H1 (cell line): ENCODE data around the gene CRYBG3. TPM values are rescaled to one million over a fixed set of nuclear protein-coding genes. Genes with fewer than 3 reads are reported as not detected.

Source experiments
- CTCF ChIA-PET: fragments of 300-600 bp; sonication (Branson Sonifier 250); formaldehyde crosslinking; loops from one replicate; lab custom pipeline; 2021; ENCODE audit not compliant: partially characterized antibody; lab: Charles Lee
- POLR2A ChIA-PET: fragments of 300-600 bp; sonication (Branson Sonifier 250); formaldehyde crosslinking; loops from one replicate; lab custom pipeline; 2021; ENCODE audit warnings: inconsistent platforms; ENCODE audit not compliant: partially characterized antibody; lab: Charles Lee
- DNase-seq, 2 experiments: peaks; one replicate each; pipeline versions ENCODE4 v3.0.0 to v3.0.0-alpha.2; 2010 to 2022; ENCODE audit warnings: low spot score in 2 of 2, low read depth in 1 of 2, mixed read lengths in 1 of 2
- FAIRE-seq: peaks from 2 replicates; lab custom pipeline; 2011; peaks lifted over from hg19 to GRCh38; lab: Jason Lieb, UNC
- H2AFZ ChIP-seq: 2 replicates; pipeline ENCODE4 v1.8.1; 2012; ENCODE audit warnings: low read length, inconsistent platforms
- H2AK5ac ChIP-seq: 2 replicates; pipeline ENCODE4 v1.6.1; 2013; ENCODE audit warnings: low read depth, low read length
- H2BK120ac ChIP-seq: replicated peaks from 2 replicates; pipeline ENCODE3; 2013; ENCODE audit warnings: low read depth, low read length, inconsistent platforms
- H2BK12ac ChIP-seq: 2 replicates; pipeline ENCODE4 v1.6.1; 2013; ENCODE audit warnings: low read depth, low read length
- H2BK15ac ChIP-seq: 2 replicates; pipeline ENCODE4 v1.6.1; 2013; ENCODE audit warnings: low read length
- H2BK20ac ChIP-seq: 2 replicates; pipeline ENCODE4 v1.6.1; 2013; ENCODE audit warnings: low read length
- H2BK5ac ChIP-seq: 2 replicates; pipeline ENCODE4 v1.6.1; 2013; ENCODE audit warnings: low read depth, low read length
- H3K14ac ChIP-seq: 2 replicates; pipeline ENCODE4 v1.6.1; 2013; ENCODE audit warnings: inconsistent platforms; ENCODE audit not compliant: insufficient read length
- H3K18ac ChIP-seq: 2 replicates; pipeline ENCODE4 v1.6.1; 2013; ENCODE audit warnings: low read length; ENCODE audit errors: extremely low read depth
- H3K23ac ChIP-seq: 2 replicates; pipeline ENCODE4 v1.6.1; 2013; ENCODE audit warnings: inconsistent platforms; ENCODE audit not compliant: insufficient read length
- H3K23me2 ChIP-seq: 2 replicates; pipeline ENCODE4 v1.6.1; 2013; ENCODE audit warnings: low read depth, low read length
- H3K27ac ChIP-seq: 2 replicates; pipeline ENCODE4 v1.6.1; 2011; ENCODE audit warnings: low read depth, low read length, inconsistent platforms
- H3K27me3 ChIP-seq, 4 experiments: replicated peaks in 1 of 4; 1 replicate in 1 of 4; 2 replicates in 3 of 4; pipeline versions ENCODE4 v1.6.1 to v1.8.1; 2011 to 2013; ENCODE audit warnings: low read length in 3 of 4, mild to moderate bottlenecking in 3 of 4, inconsistent platforms in 2 of 4, mixed read lengths in 2 of 4, moderate library complexity in 1 of 4; ENCODE audit not compliant: control insufficient read depth in 3 of 4, insufficient read depth in 3 of 4; ENCODE audit errors: extremely low read depth in 1 of 4
- H3K36me3 ChIP-seq, 4 experiments: 2 replicates each; pipeline versions ENCODE4 v1.6.1 to v1.8.1; 2011 to 2013; ENCODE audit warnings: mild to moderate bottlenecking in 4 of 4, low read length in 3 of 4, moderate library complexity in 2 of 4, control low read depth in 1 of 4, inconsistent platforms in 1 of 4; ENCODE audit not compliant: insufficient read depth in 4 of 4, control insufficient read depth in 2 of 4
- H3K4ac ChIP-seq: replicated peaks from 2 replicates; pipeline ENCODE3; 2013; ENCODE audit warnings: low read length, low read depth, mixed read lengths, inconsistent platforms; ENCODE audit not compliant: insufficient read length
- H3K4me1 ChIP-seq, 4 experiments: replicated peaks in 1 of 4; 1 replicate in 1 of 4; 2 replicates in 3 of 4; pipeline versions ENCODE4 v1.6.1 to v1.8.1; 2011 to 2013; ENCODE audit warnings: low read length in 3 of 4, inconsistent platforms in 2 of 4, mixed read lengths in 1 of 4; ENCODE audit not compliant: insufficient read depth in 4 of 4, control insufficient read depth in 3 of 4
- H3K4me2 ChIP-seq, 2 experiments: 2 replicates each; pipeline versions ENCODE4 v1.6.1 to v1.8.1; 2011 to 2013; ENCODE audit warnings: low read depth in 2 of 2, low read length in 2 of 2, control low read depth in 1 of 2, inconsistent platforms in 1 of 2, mild to moderate bottlenecking in 1 of 2; ENCODE audit not compliant: insufficient read depth in 1 of 2
- H3K4me3 ChIP-seq, 4 experiments: fragments of 200-600, 300-600 bp in 1 of 4; sonication (generic), shearing (Covaris generic), sonication (Bioruptor Twin) in 1 of 4; 2 replicates each; pipeline versions ENCODE4 v1.5.1 to v1.8.1; 2011 to 2016; ENCODE audit warnings: low read length in 4 of 4, low read depth in 3 of 4, control low read depth in 2 of 4, inconsistent platforms in 2 of 4, mild to moderate bottlenecking in 2 of 4, mixed read lengths in 1 of 4, moderate library complexity in 1 of 4; ENCODE audit not compliant: insufficient read depth in 2 of 4; ENCODE audit errors: extremely low read depth in 1 of 4
- H3K56ac ChIP-seq: replicated peaks from 2 replicates; pipeline ENCODE3; 2013; ENCODE audit warnings: low read depth, mild to moderate bottlenecking, mixed read lengths, low read length, inconsistent platforms; ENCODE audit not compliant: insufficient read length
- H3K79me1 ChIP-seq: 2 replicates; pipeline ENCODE4 v1.6.1; 2013; ENCODE audit warnings: low read depth, low read length, control low read depth
- H3K79me2 ChIP-seq, 2 experiments: 2 replicates each; pipeline versions ENCODE4 v1.6.1 to v1.8.1; 2012 to 2013; ENCODE audit warnings: low read length in 2 of 2, mild to moderate bottlenecking in 2 of 2, inconsistent platforms in 1 of 2; ENCODE audit not compliant: insufficient read depth in 2 of 2, control insufficient read depth in 1 of 2
- H3K9ac ChIP-seq, 4 experiments: replicated peaks in 1 of 4; 1 replicate in 1 of 4; 2 replicates in 3 of 4; pipeline versions ENCODE4 v1.6.1 to v1.8.1; 2011 to 2013; ENCODE audit warnings: low read depth in 3 of 4, low read length in 3 of 4, control low read depth in 2 of 4, mild to moderate bottlenecking in 2 of 4, moderate library complexity in 2 of 4, inconsistent platforms in 1 of 4; ENCODE audit errors: extremely low read depth in 1 of 4
- H3K9me3 ChIP-seq, 2 experiments: 2 replicates each; pipeline versions ENCODE4 v1.6.1 to v1.8.1; 2012 to 2013; ENCODE audit warnings: mild to moderate bottlenecking in 2 of 2, moderate library complexity in 2 of 2, control low read depth in 1 of 2, inconsistent platforms in 1 of 2, low read depth in 1 of 2, low read length in 1 of 2, mixed read lengths in 1 of 2; ENCODE audit not compliant: insufficient read depth in 2 of 2
- H4K20me1 ChIP-seq, 2 experiments: replicated peaks in 1 of 2; 2 replicates each; pipeline versions ENCODE3 to v1.8.1; 2011 to 2013; ENCODE audit warnings: inconsistent platforms in 2 of 2, low read length in 2 of 2, mild to moderate bottlenecking in 1 of 2; ENCODE audit not compliant: insufficient read depth in 2 of 2, control insufficient read depth in 1 of 2
- H4K5ac ChIP-seq: 2 replicates; pipeline ENCODE4 v1.6.1; 2013; ENCODE audit warnings: low read length, low read depth, mixed read lengths, inconsistent platforms; ENCODE audit not compliant: insufficient read length
- H4K8ac ChIP-seq: 2 replicates; pipeline ENCODE4 v1.8.0; 2013; ENCODE audit warnings: mild to moderate bottlenecking, moderate library complexity, low read length, inconsistent platforms; ENCODE audit not compliant: insufficient read depth; ENCODE audit errors: extremely low read depth
- H4K91ac ChIP-seq: replicated peaks from 2 replicates; pipeline ENCODE3; 2013; ENCODE audit warnings: low read length, mixed read lengths, inconsistent platforms; ENCODE audit not compliant: insufficient read length
- BRCA1 ChIP-seq: IDR thresholded peaks from 2 replicates; pipeline ENCODE4 v1.6.1; 2012; ENCODE audit warnings: low read depth, low read length, improper control_type of control experiment
- CREB1 ChIP-seq: IDR thresholded peaks from 2 replicates; pipeline ENCODE4 v1.6.1; 2012; ENCODE audit warnings: inconsistent platforms
- CTBP2 ChIP-seq: IDR thresholded peaks from 2 replicates; pipeline ENCODE4 v1.7.0; 2011; ENCODE audit warnings: borderline replicate concordance, mild to moderate bottlenecking, moderate library complexity, mixed read lengths, low read length; ENCODE audit not compliant: insufficient read depth, insufficient read length
- FOSL1 ChIP-seq: IDR thresholded peaks from 2 replicates; pipeline ENCODE4 v1.6.1; 2011; ENCODE audit warnings: mild to moderate bottlenecking, low read depth, low read length, moderate library complexity; ENCODE audit not compliant: insufficient read depth
- MAX ChIP-seq: IDR thresholded peaks from 2 replicates; pipeline ENCODE4 v1.6.1; 2012; ENCODE audit warnings: inconsistent platforms
- POLR2A ChIP-seq, 2 experiments: IDR thresholded peaks; 1 replicate in 1 of 2; 2 replicates in 1 of 2; pipeline ENCODE4 v1.6.1; 2011; ENCODE audit warnings: low read depth in 2 of 2, low read length in 2 of 2, mild to moderate bottlenecking in 2 of 2; ENCODE audit errors: control extremely low read depth in 1 of 2
- POLR2AphosphoS5 ChIP-seq: IDR thresholded peaks from 2 replicates; pipeline ENCODE4 v1.6.1; 2011; ENCODE audit warnings: low read depth, low read length
- RXRA ChIP-seq: IDR thresholded peaks from 2 replicates; pipeline ENCODE4 v1.6.1; 2011; ENCODE audit warnings: low read depth, mild to moderate bottlenecking, low read length, moderate library complexity; ENCODE audit not compliant: insufficient read depth
- SAP30 ChIP-seq: fragments of 300-600 bp; sonication (generic); IDR thresholded peaks from 2 replicates; pipeline ENCODE4 v1.7.1; 2012; ENCODE audit warnings: low read length, moderate library complexity, mild to moderate bottlenecking, inconsistent platforms; ENCODE audit not compliant: insufficient read depth, insufficient replicate concordance
- SIN3A ChIP-seq, 2 experiments: IDR thresholded peaks in 1 of 2; conservative IDR thresholded peaks in 1 of 2; 2 replicates each; pipeline ENCODE4 v1.6.1; 2011 to 2012; ENCODE audit warnings: low read length in 2 of 2, improper control_type of control experiment in 1 of 2, low read depth in 1 of 2, mild to moderate bottlenecking in 1 of 2
- SP1 ChIP-seq: IDR thresholded peaks from 2 replicates; pipeline ENCODE4 v1.6.1; 2011; ENCODE audit warnings: low read depth, low read length
- SRF ChIP-seq: IDR thresholded peaks from 2 replicates; pipeline ENCODE4 v1.6.1; 2011; ENCODE audit warnings: mild to moderate bottlenecking, low read depth, low read length, moderate library complexity
- TBP ChIP-seq: IDR thresholded peaks from 2 replicates; pipeline ENCODE4 v1.6.1; 2011; ENCODE audit warnings: low read depth, low read length, improper control_type of control experiment
- WGBS, 2 experiments: shearing (Covaris generic) in 1 of 2; methylation state at CpG; one replicate each; pipeline versions ENCODE4 v1.1.6 to v1.1.7; 2013 to 2015; ENCODE audit warnings: low lambda C conversion rate in 2 of 2, mixed read lengths in 2 of 2, inconsistent platforms in 1 of 2, low coverage in 1 of 2, missing lambda C conversion rate in 1 of 2; ENCODE audit not compliant: insufficient replicate concordance in 2 of 2, insufficient coverage in 1 of 2, insufficient read length in 1 of 2; ENCODE audit errors: extremely low coverage in 1 of 2, missing lambda C conversion rate in 1 of 2; 5-methylcytosine and 5-hydroxymethylcytosine counted together
- polyA plus RNA-seq, 7 experiments: library from polyadenylated mRNA; depleted of rRNA in 3 of 7; stranded (reverse) in 5 of 7; unstranded in 2 of 7; fragments of >200 nt in 5 of 7; fragments of 200-250 nt in 2 of 7; gene quantifications; 1 replicate in 5 of 7; 2 replicates in 1 of 7; 4 replicates in 1 of 7; pipeline versions ENCODE4 v1.2.1 to v1.2.3, GENCODE V29; 2011 to 2013; ENCODE audit warnings: missing spikeins in 2 of 7, mixed read lengths in 2 of 7
- total RNA-seq: library from RNA; stranded (reverse); fragmentation: NEBNext Ultra II Directional; extraction: Animal tissue kit (Norgen Biotek cat#: 25700); gene quantifications from 2 replicates; pipeline ENCODE4 v1.2.1, GENCODE V29; 2021

Gene CRYBG3
- total and polyA plus RNA-seq, 2 of the 8 experiments (the other 6 are each of a cell fraction or from before 2014, with no cell fraction given) = 2.1 to 8.0 TPM

GRCh38 chr3:97848779-97849178 is 27.0 kb downstream of the CRYBG3 start:
- Histone ChIP-seq H3K79me2 (peaks cover 0 to 4% of the 10 kb centered on the region in 2 experiments; a peak in 1 of 4 replicates), H3K36me3 (no peaks in the 10 kb centered on the region), H3K27ac (no peak overlapping the region), H4K5ac (no peak overlapping the region), H2BK120ac (no peak overlapping the region), H3K4me1 (no peaks in the 10 kb centered on the region), H3K23me2 (no peaks in the 10 kb centered on the region; the same call in 1 of the 2 replicates), H4K20me1 (no peaks in the 10 kb centered on the region), H3K18ac (no peak overlapping the region), H3K27me3 (peaks cover 0 to 1% (median 0%) of the 10 kb centered on the region in 4 experiments; a peak in 1 of 7 replicates), H2AFZ (no peak overlapping the region), H3K23ac (no peak overlapping the region), H3K79me1 (no peaks in the 10 kb centered on the region), H2AK5ac (no peak overlapping the region), H3K4ac (no peak overlapping the region), H3K56ac (no peak overlapping the region), H2BK15ac (no peak overlapping the region), H3K4me2 (no peak overlapping the region), H4K91ac (no peak overlapping the region), H3K9me3 (no peaks in the 10 kb centered on the region; a peak in 1 of 4 replicates), H2BK20ac (no peak overlapping the region), H3K14ac (no peak overlapping the region), H4K8ac (no peak overlapping the region), H3K4me3 (no peak overlapping the region), H2BK12ac (no peak overlapping the region), H3K9ac (no peak overlapping the region), H2BK5ac (no peak overlapping the region)
- WGBS, 2 experiments = 92% methylated on average over 3 of the region's 3 CpGs; no CpG with 5 or more reads in 1 of the 2 experiments
- CTCF ChIA-PET = no interaction called here
- DNase-seq (no peak), FAIRE-seq (no peak)
- POLR2A ChIA-PET = no interaction called here
- no peak for TF ChIP-seq SP1
- TF ChIP-seq BRCA1 = no peak
- no peak for TF ChIP-seq CREB1
- TF ChIP-seq TBP = no peak
- no peak for TF ChIP-seq POLR2AphosphoS5
- no peak for TF ChIP-seq SRF
- TF ChIP-seq SAP30 = no peak
- TF ChIP-seq RXRA = no peak
- no peak for TF ChIP-seq CTBP2
- TF ChIP-seq FOSL1 = no peak
- no peak for TF ChIP-seq SIN3A (conservative IDR thresholded peaks at IDR 0.05 in 1 of 2, IDR thresholded peaks at IDR 0.05 in 1 of 2; ENCODE audit: low read depth in 1 of 2, low read length in 2 of 2)
- TF ChIP-seq POLR2A (IDR thresholded peaks at IDR 0.05; ENCODE audit: control extremely low read depth in 1 of 2, low read depth in 2 of 2, low read length in 2 of 2) = no peak
- TF ChIP-seq MAX = no peak
